Neural progenitor cell (in vitro differentiated cells): ENCODE data around the gene MTMR1. TPM values are rescaled to one million over a fixed set of nuclear protein-coding genes. Genes with fewer than 3 reads are reported as not detected.

Experiments used
- DNase-seq: peaks from one replicate; pipeline ENCODE4 v3.0.0-alpha.2; 2016; ENCODE audit warnings: low spot score
- H2AFZ ChIP-seq: fragments of 200-600 bp; sonication (generic); replicated peaks from 2 replicates; pipeline ENCODE4 v1.6.1; 2016; ENCODE audit warnings: antibody characterized with exemption
- H3F3A ChIP-seq: fragments of 200-600 bp; sonication (generic); 2 replicates; pipeline ENCODE4 v1.6.1; 2016; ENCODE audit warnings: antibody characterized with exemption, low read depth
- H3K27ac ChIP-seq: fragments of 200-600 bp; sonication (generic); 2 replicates; pipeline ENCODE4 v1.5.1; 2016; ENCODE audit warnings: mild to moderate bottlenecking
- H3K27me3 ChIP-seq: fragments of 200-600 bp; sonication (generic); 2 replicates; pipeline ENCODE4 v1.6.1; 2016; ENCODE audit warnings: mild to moderate bottlenecking, moderate library complexity
- H3K36me3 ChIP-seq: fragments of 200-600 bp; sonication (generic); 2 replicates; pipeline ENCODE4 v1.5.1; 2016
- H3K4me1 ChIP-seq: fragments of 200-600 bp; sonication (generic); 2 replicates; pipeline ENCODE4 v1.6.1; 2016; ENCODE audit warnings: mixed run types
- H3K4me2 ChIP-seq: fragments of 200-600 bp; sonication (generic); 2 replicates; pipeline ENCODE4 v1.6.1; 2016
- H3K4me3 ChIP-seq: fragments of 200-600 bp; sonication (generic); 2 replicates; pipeline ENCODE4 v1.5.1; 2016
- H3K79me2 ChIP-seq: fragments of 200-600 bp; sonication (generic); 2 replicates; pipeline ENCODE4 v1.6.1; 2016; ENCODE audit warnings: low read depth
- H3K9ac ChIP-seq: fragments of 200-600 bp; sonication (generic); 2 replicates; pipeline ENCODE4 v1.6.1; 2016
- H3K9me3 ChIP-seq: fragments of 200-600 bp; sonication (generic); 2 replicates; pipeline ENCODE4 v1.5.1; 2016; ENCODE audit warnings: low read depth
- H4K20me1 ChIP-seq: fragments of 200-600 bp; sonication (generic); 2 replicates; pipeline ENCODE4 v1.6.1; 2016; ENCODE audit warnings: low read depth
- H3K27ac Mint-ChIP-seq: 3 replicates; pipeline ENCODE4 v1.8.0; 2021; ENCODE audit warnings: mixed read lengths
- H3K27me3 Mint-ChIP-seq: 2 replicates; pipeline ENCODE4 v1.8.0; 2022; ENCODE audit warnings: low read depth, mild to moderate bottlenecking, inconsistent platforms, moderate library complexity, mixed read lengths; ENCODE audit not compliant: insufficient read depth
- H3K36me3 Mint-ChIP-seq: 3 replicates; pipeline ENCODE4 v1.8.0; 2021; ENCODE audit warnings: mixed read lengths
- H3K4me1 Mint-ChIP-seq: 3 replicates; pipeline ENCODE4 v1.8.0; 2021; ENCODE audit warnings: mixed read lengths
- H3K4me3 Mint-ChIP-seq: 3 replicates; pipeline ENCODE4 v1.8.0; 2021; ENCODE audit warnings: mild to moderate bottlenecking, moderate library complexity, mixed read lengths
- H3K9me3 Mint-ChIP-seq: 3 replicates; pipeline ENCODE4 v1.8.0; 2020; ENCODE audit warnings: mixed read lengths
- CTCF ChIP-seq: fragments of 200-600 bp; sonication (generic); IDR thresholded peaks from 2 replicates; pipeline ENCODE4 v1.5.1; 2017; ENCODE audit warnings: antibody characterized with exemption, mild to moderate bottlenecking
- EZH2 ChIP-seq: fragments of 200-600 bp; sonication (generic); IDR thresholded peaks from 2 replicates; pipeline ENCODE4 v1.6.1; 2017; ENCODE audit warnings: antibody characterized with exemption, mild to moderate bottlenecking, moderate library complexity
- EZH2phosphoT487 ChIP-seq: fragments of 200-600 bp; sonication (generic); IDR thresholded peaks from 2 replicates; pipeline ENCODE4 v1.6.1; 2017; ENCODE audit warnings: antibody characterized with exemption
- total RNA-seq: library from RNA; depleted of rRNA; stranded (reverse); fragments of >200 nt; gene quantifications from 2 replicates; pipeline ENCODE4 v1.2.3, GENCODE V29; 2015; ENCODE audit warnings: low replicate concordance

Gene MTMR1
- total RNA-seq, 1 donor from 2014 or later = 18.0 TPM

DNA sequence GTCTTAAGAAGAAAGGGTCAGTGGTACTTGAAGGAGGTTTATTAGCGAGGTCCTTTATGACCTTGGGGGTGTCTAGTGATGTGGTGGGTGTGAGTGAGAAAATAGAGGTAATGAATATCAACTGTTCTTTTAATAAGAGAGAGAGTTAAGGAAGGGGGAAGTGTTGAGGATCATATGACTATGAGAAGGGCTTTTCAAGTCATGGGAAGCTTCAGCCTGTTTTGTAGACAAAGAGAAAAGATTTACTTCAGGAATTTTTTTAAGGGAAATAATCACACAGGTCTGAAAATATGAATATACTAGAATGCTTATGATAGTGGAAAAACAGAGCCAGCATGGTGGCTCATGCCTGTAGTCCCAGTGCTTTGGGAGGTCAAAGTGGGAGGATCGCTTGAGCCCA lies 41.3 kb upstream of the MTMR1 start:
- no peak for TF ChIP-seq EZH2
- TF ChIP-seq CTCF = no peak
- no peak for TF ChIP-seq EZH2phosphoT487
- H4K20me1 ChIP-seq = no peaks in the 10 kb centered on the region
- H3K4me1 ChIP-seq = no peaks in the 10 kb centered on the region
- H3K27ac ChIP-seq = no peak overlapping the region
- peaks cover 4% of the 10 kb centered on the region for H3K9me3 Mint-ChIP-seq
- no peaks in the 10 kb centered on the region for H3K36me3 ChIP-seq
- H3F3A ChIP-seq = no peaks in the 10 kb centered on the region
- no peaks in the 10 kb centered on the region for H3K79me2 ChIP-seq
- H3K9me3 ChIP-seq = peaks cover 9% of the 10 kb centered on the region
- H3K4me3 ChIP-seq = no peak overlapping the region
- no peak overlapping the region for H3K4me3 Mint-ChIP-seq
- no peaks in the 10 kb centered on the region for H3K27me3 Mint-ChIP-seq
- H3K4me2 ChIP-seq = no peak overlapping the region
- H2AFZ ChIP-seq = no peak overlapping the region
- no peak for DNase-seq
- H3K27ac Mint-ChIP-seq = no peak overlapping the region
- H3K4me1 Mint-ChIP-seq = peaks cover 8% of the 10 kb centered on the region
- peaks cover 6% of the 10 kb centered on the region for H3K36me3 Mint-ChIP-seq
- H3K9ac ChIP-seq = no peak overlapping the region
- no peaks in the 10 kb centered on the region for H3K27me3 ChIP-seq

DNA sequence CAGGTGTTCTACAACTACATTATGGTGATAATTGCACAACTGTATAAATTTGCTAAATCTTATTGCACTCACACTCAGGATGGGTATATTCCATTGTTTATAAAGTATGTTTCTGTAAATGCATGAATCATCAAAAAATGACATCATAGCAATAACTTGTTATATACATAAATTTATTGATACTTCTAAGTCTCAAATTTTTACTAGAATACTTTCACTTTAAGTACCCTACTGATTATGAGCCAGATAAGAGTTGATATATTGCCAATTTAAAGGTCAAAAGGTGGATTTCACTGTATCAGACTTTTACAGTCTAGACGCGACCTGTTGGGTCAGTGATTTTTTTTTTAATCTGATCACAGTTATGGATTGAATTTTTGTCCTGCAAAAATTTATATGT lies 37.4 kb upstream of the MTMR1 start:
- H3K9me3 ChIP-seq = peaks cover 9% of the 10 kb centered on the region
- no peaks in the 10 kb centered on the region for H3K4me1 ChIP-seq
- H3K4me1 Mint-ChIP-seq = no peaks in the 10 kb centered on the region
- H3K36me3 ChIP-seq = no peaks in the 10 kb centered on the region
- no peak for TF ChIP-seq EZH2phosphoT487
- no peak for TF ChIP-seq CTCF
- no peak for TF ChIP-seq EZH2
- no peak overlapping the region for H3K9ac ChIP-seq
- H3K4me3 ChIP-seq = no peak overlapping the region
- no peak overlapping the region for H3K4me2 ChIP-seq
- no peak overlapping the region for H2AFZ ChIP-seq
- H3K27ac Mint-ChIP-seq = no peak overlapping the region
- no peaks in the 10 kb centered on the region for H3K79me2 ChIP-seq
- H3K9me3 Mint-ChIP-seq = peaks cover 5% of the 10 kb centered on the region
- H3K27me3 ChIP-seq = no peaks in the 10 kb centered on the region
- H3F3A ChIP-seq = no peaks in the 10 kb centered on the region
- no peak for DNase-seq
- peaks cover 12% of the 10 kb centered on the region for H3K36me3 Mint-ChIP-seq
- H3K4me3 Mint-ChIP-seq = no peak overlapping the region
- no peak overlapping the region for H3K27ac ChIP-seq
- H3K27me3 Mint-ChIP-seq = no peaks in the 10 kb centered on the region
- no peaks in the 10 kb centered on the region for H4K20me1 ChIP-seq

DNA sequence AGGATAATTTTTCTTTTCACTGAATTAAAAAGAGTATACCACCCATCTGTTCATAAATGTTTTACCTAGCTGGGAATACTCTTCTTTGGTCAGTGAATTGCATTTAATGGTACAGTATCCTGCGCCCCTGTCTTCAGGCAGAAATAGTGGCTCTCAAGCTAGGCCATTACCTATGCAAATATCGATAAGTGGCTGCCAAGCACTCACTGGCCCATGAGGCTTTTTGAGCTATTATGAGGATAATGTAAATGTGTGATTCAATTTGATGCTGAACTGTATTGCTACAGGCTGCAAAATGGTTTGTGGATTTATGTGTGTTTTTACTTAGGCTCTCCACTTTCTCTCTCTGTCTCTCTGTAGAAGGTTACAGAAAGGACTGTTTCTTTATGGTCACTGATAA lies 30.1 kb upstream of the MTMR1 start:
- no peak overlapping the region for H3K4me2 ChIP-seq

More for the DNA sequence above, 30.1 kb upstream of the MTMR1 start:
- Histone ChIP-seq H3K4me1 (no peaks in the 10 kb centered on the region), H2AFZ (no peak overlapping the region), H3K9me3 (no peaks in the 10 kb centered on the region), H3K4me3 (no peak overlapping the region), H3F3A (no peaks in the 10 kb centered on the region), H3K36me3 (no peaks in the 10 kb centered on the region), H3K27me3 (no peaks in the 10 kb centered on the region), H3K27ac (no peak overlapping the region), H4K20me1 (no peaks in the 10 kb centered on the region), H3K79me2 (no peaks in the 10 kb centered on the region), H3K9ac (no peak overlapping the region)
- Mint-ChIP-seq H3K27me3 (no peaks in the 10 kb centered on the region), H3K9me3 (no peaks in the 10 kb centered on the region), H3K4me1 (no peaks in the 10 kb centered on the region), H3K36me3 (peaks cover 21% of the 10 kb centered on the region), H3K4me3 (no peak overlapping the region), H3K27ac (no peak overlapping the region)
- DNase-seq = no peak
- TF ChIP-seq EZH2 = no peak
- no peak for TF ChIP-seq EZH2phosphoT487
- TF ChIP-seq CTCF = no peak
